GM21576 (cell line): ENCODE results near the gene HEATR5A.
"Not testable (repeated sequence)": the region's sequence is repeated elsewhere in the genome, so short reads cannot be mapped to it uniquely, and the experiment has no call there.

Experiments
- ATAC-seq: cut with Tn5 transposase; IDR thresholded peaks from one replicate; pipeline ENCODE4 v1.9.1; 2021; ENCODE audit warnings: mild to moderate bottlenecking, moderate library complexity; ENCODE audit not compliant: unreplicated experiment

The HEATR5A gene

DNA sequence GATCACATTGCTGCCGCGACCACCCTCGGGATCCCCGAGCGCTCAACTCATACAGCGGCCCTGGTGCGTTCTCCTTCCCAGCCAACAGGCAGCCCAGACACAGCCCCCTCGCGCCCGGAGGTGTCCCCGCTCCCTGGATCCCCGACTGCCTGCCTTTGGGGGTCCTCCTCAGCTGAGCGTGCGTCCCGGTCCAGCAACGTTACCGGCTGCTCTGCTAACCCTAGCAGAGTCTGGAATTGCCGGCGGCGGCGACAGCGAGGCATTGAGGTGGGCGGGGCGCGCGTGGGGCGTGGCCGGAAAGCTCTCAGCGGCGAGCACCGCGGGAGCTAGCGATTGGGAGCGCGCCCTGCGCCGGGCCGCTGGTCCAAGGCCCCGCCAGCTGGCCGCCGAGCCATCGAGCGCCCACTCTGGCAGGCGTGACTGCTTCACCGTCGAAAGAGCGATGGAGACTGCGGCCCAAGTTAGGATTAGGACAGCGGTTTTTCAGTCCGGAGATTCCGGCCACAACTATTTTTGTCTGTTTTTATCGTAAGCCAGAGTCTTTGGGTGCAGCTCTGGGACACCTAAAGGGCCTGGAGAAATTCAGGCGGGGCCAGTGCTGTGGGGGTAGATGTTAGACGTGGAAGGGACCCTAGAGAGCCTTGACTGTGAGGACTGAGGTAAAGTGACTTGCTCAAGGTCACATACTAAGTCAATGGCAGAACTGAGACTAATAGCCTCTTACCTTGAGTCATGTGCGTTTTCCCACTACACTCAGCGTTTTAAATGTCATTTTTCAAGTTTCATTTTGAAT, at the start of gene HEATR5A:
Gene HEATR5A, minus strand, starts transcription at position 232 of the 793 bp plus-strand sequence. CDS start 17,575 bp downstream, outside the sequence.
- peak; percentile 95 for ATAC-seq

GRCh38 chr14:31466554-31466953, 46.2 kb upstream of the HEATR5A start:
- ATAC-seq: no peak

DNA sequence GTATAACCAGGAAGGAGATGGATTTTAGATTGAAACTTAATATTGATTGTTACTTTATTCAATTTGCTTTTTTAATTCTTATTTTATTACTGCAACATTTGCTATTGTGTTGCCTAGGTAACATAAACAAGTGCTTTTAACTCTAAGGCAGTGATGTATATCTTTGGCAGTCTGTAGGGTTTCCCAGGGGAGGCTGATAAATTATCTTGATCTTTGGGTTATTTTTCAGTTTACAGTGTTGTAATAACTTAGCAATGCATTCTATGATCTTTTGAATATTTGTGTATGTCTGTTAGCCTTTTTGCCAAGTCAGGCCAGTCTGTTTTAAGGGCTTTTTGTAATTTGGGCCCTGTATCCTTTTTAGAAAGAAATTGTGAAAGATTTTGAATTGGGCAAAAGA, 44.8 kb upstream of the HEATR5A start:
- ATAC-seq: no peak

DNA sequence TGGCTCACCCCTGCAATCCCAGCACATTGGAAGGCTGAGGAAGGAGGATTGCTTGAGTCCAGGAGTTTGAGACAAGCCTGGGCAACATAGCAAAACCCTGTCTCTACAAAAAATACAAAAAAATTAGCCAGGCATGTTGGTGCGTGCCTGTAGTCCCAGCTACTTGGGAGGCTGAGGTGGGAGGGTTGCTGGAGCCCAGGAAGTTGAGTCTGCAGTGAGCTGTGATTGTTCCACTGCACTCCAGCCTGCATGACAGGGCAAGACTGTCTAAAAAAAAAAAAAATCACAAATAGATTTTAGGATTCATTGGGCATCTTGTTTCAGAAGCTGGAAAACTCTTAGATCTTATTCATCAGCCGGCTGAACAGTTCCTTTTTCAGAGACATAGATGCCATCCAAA, 42.1 kb upstream of the HEATR5A start:
- not testable (repeated sequence) for ATAC-seq

DNA sequence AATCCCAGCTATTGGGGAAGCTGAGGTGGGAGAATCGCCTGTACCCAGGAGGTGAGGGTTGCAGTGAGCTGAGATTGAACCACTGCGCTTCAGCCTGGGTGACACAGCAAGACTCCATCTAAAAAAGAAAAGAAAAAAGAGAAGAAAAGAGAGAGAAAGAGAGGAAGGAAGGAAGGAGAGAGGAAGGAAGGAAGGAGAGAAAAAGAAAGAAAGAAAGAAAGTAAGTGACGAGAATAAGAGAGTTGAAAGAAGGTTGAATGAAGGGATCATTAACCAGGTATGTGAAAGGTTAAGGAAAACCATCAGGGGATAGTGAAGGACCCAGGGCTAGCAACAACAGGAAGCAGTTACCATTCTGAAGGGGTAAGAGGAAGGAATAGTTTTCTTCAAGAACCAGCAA, 41.2 kb upstream of the HEATR5A start:
- no peak for ATAC-seq

DNA sequence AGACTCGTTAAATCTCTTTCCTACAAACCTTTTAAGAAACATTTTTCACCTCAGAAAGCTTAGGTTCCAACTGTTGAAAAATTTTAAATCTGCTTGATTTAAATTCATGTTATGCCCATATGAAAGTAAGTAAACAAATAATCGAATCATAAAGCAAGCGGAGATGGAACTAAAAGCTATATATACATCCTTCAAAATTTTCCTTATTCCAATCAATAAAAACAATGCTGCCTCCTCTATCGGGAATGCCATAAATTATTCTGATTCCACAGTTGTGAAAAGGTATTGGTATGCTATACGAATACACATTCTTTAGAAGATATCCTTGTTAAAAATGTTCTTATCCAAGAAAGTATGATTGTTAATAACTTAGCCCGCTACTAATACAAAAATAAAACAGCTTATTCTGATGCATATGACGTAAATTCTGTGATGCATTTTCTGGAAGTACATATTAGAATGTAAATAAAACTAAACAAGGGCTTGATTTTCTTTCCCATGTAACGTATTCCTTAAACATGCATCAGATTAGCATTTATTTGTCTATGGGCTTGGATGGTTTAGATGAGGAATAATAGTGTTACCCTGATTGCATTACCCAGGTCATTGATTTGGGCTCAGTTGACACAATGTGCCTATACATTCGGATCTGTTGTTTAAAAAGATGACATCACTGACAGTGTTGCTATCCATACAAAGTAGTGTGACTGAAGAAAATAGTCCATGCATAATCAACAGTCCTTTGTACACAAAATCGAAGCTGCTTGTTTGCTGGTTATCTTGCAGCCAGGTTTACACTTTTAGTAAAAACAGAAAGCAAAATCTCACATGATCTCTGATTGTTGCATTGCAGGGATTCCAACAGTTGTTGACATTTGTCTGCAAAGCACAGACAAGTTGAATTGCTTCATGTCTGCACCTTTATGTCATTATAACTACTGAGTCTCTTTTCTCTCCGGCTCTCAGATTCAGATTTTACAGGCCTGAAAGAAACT, 37.6 kb upstream of the HEATR5A start:
- ATAC-seq: no peak

DNA sequence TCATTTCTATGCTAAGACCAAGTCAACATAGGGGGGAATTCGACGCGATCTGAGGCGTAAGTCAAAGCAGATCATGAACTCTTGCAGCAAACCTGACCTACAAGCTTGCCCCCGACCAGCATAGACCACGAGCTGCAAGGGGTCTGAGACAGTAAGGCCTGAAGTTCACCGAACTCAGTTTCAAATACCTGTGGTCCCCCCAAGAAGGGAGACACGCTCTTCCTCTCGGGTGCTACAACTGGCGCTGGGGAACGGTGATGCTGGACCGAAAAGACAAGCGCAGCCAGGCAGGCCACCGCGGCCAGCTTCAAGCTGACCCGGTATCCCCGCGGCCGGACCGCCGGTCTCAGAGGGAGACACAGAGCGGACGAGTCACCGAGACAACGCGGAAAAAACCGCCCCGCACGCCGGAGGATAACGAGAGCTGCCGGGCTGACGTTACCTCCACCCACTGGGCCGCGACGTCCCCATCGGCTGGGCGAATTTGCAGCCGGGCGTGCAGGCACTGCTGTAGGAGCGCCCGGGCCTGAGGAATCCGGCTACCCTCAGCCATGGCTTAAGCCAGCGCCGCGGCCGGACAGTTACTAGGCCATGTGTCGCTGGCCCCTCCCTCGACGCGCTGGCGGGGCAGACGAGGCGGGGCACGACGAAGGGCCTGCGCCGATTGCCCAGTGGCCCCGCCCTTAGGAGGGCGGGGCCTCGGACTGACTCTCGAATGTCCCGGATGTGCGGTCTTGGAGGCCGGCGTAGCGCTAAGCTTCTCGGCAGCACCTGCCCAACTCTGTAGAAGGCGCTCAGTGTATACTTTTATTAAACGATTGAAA, 36.7 kb upstream of the HEATR5A start, which contains the start of gene DTD2:
Gene DTD2, minus strand, starts transcription at position 666 of the 824 bp plus-strand sequence. Its CDS starts 113 bp downstream, at position 553.
- peak; percentile 97 for ATAC-seq

DNA sequence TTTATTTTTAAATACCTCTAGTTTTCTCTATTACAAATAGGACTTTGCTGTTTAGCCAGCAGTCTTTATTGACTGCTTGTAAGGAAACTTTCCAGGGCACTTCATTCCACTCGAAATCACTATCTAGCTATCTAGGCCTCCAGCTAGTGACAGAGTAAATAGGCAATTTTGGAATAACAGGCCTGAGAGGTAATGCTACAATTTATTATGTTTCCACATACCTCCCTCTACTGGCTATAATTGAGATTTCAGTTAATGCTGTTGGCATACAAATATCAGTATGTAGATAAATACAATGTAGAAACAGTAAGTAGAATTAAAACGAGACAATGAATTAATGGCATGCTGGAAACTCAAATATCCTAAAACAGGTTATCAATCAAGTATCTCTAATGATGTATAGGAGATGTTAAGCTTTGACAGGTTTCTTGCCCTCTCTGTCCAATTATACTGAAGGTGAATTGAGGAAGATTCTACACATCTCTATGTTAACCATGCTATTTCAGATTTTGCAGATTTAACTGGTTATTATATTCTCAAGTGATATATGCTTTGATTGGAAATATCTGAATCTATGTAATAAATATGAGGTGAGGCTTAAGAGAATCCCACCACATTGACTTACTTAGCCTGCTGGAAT, 29.7 kb upstream of the HEATR5A start:
- ATAC-seq: no peak

GRCh38 chr14:31449136-31449535, 28.8 kb upstream of the HEATR5A start:
- no peak for ATAC-seq

DNA sequence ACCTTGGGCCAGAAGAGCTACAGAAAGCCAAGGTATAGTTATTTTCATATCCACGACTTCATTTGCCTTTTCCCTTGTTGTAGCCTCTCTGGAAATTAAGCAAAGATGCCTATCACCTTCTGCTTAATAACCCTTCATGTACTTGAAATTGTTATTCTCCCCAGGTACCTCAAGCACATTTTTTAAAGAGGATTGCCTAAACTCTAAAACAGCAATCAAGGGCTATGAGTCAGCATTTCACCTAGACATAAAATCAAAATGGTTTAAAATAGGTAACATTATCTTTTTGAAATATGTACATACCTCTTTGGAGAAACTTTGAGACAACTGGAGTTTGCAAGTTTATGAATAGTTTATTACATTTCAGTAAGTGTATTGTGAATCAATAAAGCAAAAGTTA, 25.4 kb upstream of the HEATR5A start:
- ATAC-seq: no peak

- no peak for ATAC-seq
Observed at GRCh38 chr14:31442284-31442683, 21.9 kb upstream of the HEATR5A start.

GRCh38 chr14:31441273-31442111, 21.1 kb upstream of the HEATR5A start:
- no peak for ATAC-seq

GRCh38 chr14:31440280-31440679, 19.9 kb upstream of the HEATR5A start:
- no peak for ATAC-seq

DNA sequence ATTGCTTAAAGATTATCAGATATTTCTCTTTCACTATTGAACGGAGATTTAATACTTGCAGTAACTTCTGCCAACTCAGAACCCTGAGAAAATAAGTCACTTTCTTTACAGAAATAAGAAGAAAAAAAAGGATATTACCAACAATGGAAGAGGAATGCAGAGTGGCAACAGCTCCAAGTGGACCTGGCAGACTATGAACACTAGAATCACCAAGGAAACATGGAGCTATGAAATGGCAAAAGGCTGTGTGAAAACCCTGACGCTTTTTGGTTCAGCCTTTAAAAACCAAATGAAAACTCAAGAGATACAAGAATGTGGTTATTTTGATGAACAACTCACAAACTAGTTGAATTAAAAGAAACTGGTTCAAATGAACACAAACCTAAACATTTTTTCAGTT, 19.2 kb upstream of the HEATR5A start:
- ATAC-seq: no peak

DNA sequence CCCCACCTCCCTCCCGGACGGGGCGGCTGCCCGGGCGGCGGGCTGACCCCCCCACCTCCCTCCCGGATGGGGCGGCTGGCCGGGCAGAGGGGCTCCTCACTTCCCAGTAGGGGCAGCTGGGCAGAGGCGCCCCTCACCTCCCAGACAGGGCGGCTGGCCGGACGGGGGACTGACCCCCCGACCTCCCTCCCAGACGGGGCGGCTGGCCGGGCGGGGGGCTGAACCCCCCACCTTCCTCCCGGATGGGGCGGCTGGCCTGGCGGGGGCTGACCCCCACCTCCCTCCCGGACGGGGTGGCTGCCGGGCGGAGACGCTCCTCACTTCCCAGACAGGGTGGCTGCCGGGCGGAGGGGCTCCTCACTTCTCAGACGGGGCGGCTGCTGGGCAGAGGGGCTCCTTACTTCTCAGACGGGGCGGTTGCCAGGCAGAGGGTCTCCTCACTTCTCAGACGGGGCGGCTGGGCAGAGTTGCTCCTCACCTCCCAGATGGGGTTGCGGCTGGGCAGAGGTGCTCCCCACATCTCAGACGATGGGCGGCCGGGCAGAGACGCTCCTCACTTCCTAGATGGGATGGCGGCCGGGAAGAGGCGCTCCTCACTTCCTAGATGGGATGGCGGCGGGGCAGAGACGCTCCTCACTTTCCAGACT, 16.8 kb upstream of the HEATR5A start:
- not testable (repeated sequence) for ATAC-seq

DNA sequence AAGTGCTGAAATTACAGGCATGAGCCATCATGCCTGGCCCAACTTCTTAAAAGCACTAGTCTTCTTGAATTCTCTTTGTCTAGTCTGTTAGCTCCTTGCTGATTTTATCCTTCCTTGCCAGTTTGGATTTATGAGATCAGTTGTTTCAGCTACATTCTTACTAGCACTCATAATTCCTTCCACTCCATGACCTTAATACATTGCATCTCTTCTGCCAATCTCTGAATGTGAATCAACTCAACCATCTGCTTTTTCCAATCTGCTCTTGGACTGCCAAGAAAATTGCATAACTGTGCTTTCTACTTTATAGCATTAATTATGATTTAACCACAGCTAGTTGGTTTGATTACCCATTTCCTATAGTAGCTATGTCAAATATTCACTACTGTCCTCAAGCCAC, 14.9 kb upstream of the HEATR5A start:
- no peak for ATAC-seq

DNA sequence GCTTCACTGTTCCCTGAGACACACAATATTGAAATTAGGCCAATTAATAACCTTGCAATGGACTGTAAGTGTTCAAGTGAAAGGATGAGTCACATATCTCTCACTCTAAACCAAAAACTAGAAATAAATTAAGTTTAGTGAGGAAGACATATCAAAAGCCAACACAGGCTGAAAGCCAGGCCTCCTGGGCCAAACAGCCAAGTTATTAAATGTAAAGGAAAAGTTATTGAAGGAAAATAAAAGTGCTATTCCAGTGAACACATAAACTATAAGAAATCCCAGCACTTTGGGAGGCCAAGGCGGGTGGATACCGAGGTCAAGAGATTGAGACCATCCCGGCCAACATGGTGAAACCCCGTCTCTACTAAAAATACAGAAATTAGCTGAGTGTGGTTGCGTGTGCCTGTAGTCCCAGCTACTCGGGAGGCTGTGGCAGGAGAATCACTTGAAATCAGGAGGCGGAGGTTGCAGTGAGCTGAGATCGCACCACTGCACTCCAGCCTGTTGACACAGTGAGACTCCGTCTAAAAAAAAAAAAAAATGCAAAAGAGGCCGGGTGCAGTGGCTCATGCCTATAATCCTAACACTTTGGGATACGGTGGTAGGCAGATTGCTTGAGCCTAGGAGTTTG, 10.4 kb upstream of the HEATR5A start:
- no peak for ATAC-seq

- no peak for ATAC-seq
Observed at GRCh38 chr14:31429791-31430190, 9.4 kb upstream of the HEATR5A start.
